ENCODE results near the gene SPTLC2. TPM values are rescaled to one million over a fixed set of nuclear protein-coding genes. Genes with fewer than 3 reads are reported as not detected.

Gene SPTLC2
- total and polyA plus RNA-seq, 2 of the 13 experiments (the other 11 are each of a cell fraction or from before 2014, with no cell fraction given), result 17.4 to 17.5 TPM

DNA sequence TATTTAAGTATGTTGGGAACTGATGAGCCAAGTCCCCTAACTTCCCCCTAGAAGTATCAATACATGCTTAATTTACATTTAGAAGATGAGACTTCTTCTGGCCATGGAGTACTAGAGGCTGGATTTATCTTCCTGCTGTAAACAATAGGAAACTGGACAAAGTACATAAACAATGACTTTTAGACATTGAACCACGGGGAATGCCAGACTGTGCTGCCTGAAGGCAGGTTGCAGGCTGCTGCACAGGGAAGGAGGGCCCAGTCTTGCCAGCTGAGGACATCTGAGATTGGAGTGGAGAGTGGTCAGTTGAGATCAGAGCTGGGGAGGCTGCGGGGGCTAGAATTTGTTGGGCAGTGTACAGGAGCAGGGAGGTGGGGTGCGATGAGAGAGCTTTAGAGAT lies 93.3 kb downstream of the SPTLC2 start:
- CTCF ChIA-PET (ENCODE audit: low intra/inter-chr PET ratio, low total read pairs), result no interaction called here
- ATAC-seq, result peak; percentile 68
- no peak for DNase-seq (ENCODE audit: low spot score)
- POLR2A ChIA-PET, result no interaction called here
- no TSS peak for BruUV-seq (replicated peaks)
- no peak overlapping the region for H3K4me3 ChIP-seq (replicated peaks in 1 of 3; ENCODE audit: insufficient read depth in 1 of 3, low read depth in 2 of 3, low read length in 3 of 3)
- WGBS (ENCODE audit: low lambda C conversion rate), result 71% methylated on average over 3 of the region's 3 CpGs
- H2AFZ ChIP-seq (ENCODE audit: low read length), result no peak overlapping the region
- H4K20me1 ChIP-seq (ENCODE audit: insufficient read depth, low read length), result no peaks in the 10 kb centered on the region
- H3K4me1 ChIP-seq (ENCODE audit: insufficient read depth, low read length), result peaks cover 14% of the 10 kb centered on the region
- no peaks in the 10 kb centered on the region for H3K9me3 ChIP-seq (ENCODE audit: low read length)
- H3K27ac ChIP-seq (ENCODE audit: extremely low read length, insufficient read depth, low read length), result no peak overlapping the region
- intact Hi-C loops (cut with micrococcal nuclease; ENCODE audit: unreplicated experiment), result no loop called here
- no peaks in the 10 kb centered on the region; a peak in 1 of 5 replicates for H3K27me3 ChIP-seq (ENCODE audit: control insufficient read depth in 1 of 2, insufficient read depth in 2 of 2, low read length in 2 of 2)
- H3K36me3 ChIP-seq (replicated peaks in 1 of 2; ENCODE audit: control insufficient read depth in 1 of 2, insufficient read depth in 2 of 2, low read length in 2 of 2), result peaks cover 6 to 25% of the 10 kb centered on the region in 2 experiments
- in situ Hi-C loops (cut with HindIII; ENCODE audit: extremely low pct_ligation_motif_present, low pct_unique_long_range_greater_than_20kb), result no loop called here
- H3K79me2 ChIP-seq (ENCODE audit: insufficient read depth, low read length), result no peaks in the 10 kb centered on the region
- no peak for FAIRE-seq
- no peak overlapping the region for H3K4me2 ChIP-seq (ENCODE audit: low read depth, low read length)
- H3K9ac ChIP-seq (ENCODE audit: insufficient read depth, low read depth, low read length), result no peak overlapping the region
- no peak for TF ChIP-seq ZBTB43 (CRISPR knock-in tag; conservative IDR thresholded peaks at IDR 0.05)
- 0 out of 2 replicates have a peak, but pooled peaks have one; percentile 15 for TF ChIP-seq HNF4A (CRISPR knock-in tag; IDR thresholded peaks at IDR 0.05)
- TF ChIP-seq SOX13 (IDR thresholded peaks at IDR 0.05), result no peak
- TF ChIP-seq SOX13 (CRISPR knock-in tag; conservative IDR thresholded peaks at IDR 0.05 in 1 of 2, IDR thresholded peaks at IDR 0.05 in 1 of 2), result peak in 1 of 2 experiments; percentile 36; a peak in 1 of 4 replicates
- no peak for TF ChIP-seq ZNF83 (CRISPR knock-in tag; IDR thresholded peaks at IDR 0.05; ENCODE audit: borderline replicate concordance)
- no peak for TF ChIP-seq ZNF232 (CRISPR knock-in tag; IDR thresholded peaks at IDR 0.05; ENCODE audit: borderline replicate concordance)
- TF ChIP-seq ZNF800 (CRISPR knock-in tag; IDR thresholded peaks at IDR 0.05), result no peak
- no peak for TF ChIP-seq ZNF660 (CRISPR knock-in tag; IDR thresholded peaks at IDR 0.05; ENCODE audit: borderline replicate concordance, low read depth)
- TF ChIP-seq ZNF644 (CRISPR knock-in tag; IDR thresholded peaks at IDR 0.05; ENCODE audit: low read depth), result no peak
- no peak for TF ChIP-seq PATZ1 (CRISPR knock-in tag; IDR thresholded peaks at IDR 0.05)
- TF ChIP-seq FOSL2 (CRISPR knock-in tag; IDR thresholded peaks at IDR 0.05), result no peak
- no peak for TF ChIP-seq JUN (CRISPR knock-in tag; IDR thresholded peaks at IDR 0.05)
- no peak for TF ChIP-seq SOX6 (IDR thresholded peaks at IDR 0.05)
- TF ChIP-seq SOX6 (CRISPR knock-in tag; IDR thresholded peaks at IDR 0.05), result peak; percentile 36; the same call in 1 of the 2 replicates
- TF ChIP-seq SOX5 (CRISPR knock-in tag; IDR thresholded peaks at IDR 0.05; ENCODE audit: borderline replicate concordance), result peak; percentile 64; the same call in 1 of the 2 replicates
- TF ChIP-seq SNRNP70 (IDR thresholded peaks at IDR 0.05; ENCODE audit: low read depth, low read length), result no peak
